Kidney epithelial cell (primary cell): ENCODE measurements around the gene IL17D. TPM values are rescaled to one million over a fixed set of nuclear protein-coding genes. Genes with fewer than 3 reads are reported as not detected.

Source experiments
- DNase-seq: peaks from one replicate; pipeline ENCODE4 v3.0.0-alpha.2; 2010; ENCODE audit warnings: low read depth
- H3K27me3 ChIP-seq: 2 replicates; pipeline ENCODE4 v1.6.0; 2011; ENCODE audit warnings: low read length; ENCODE audit not compliant: control insufficient read depth, insufficient read depth
- H3K36me3 ChIP-seq: 2 replicates; pipeline ENCODE4 v1.5.1; 2011; ENCODE audit warnings: low read length; ENCODE audit not compliant: control insufficient read depth, insufficient read depth
- H3K4me3 ChIP-seq: 2 replicates; pipeline ENCODE4 v1.5.1; 2011; ENCODE audit warnings: low read depth, mild to moderate bottlenecking, control low read depth, low read length
- CTCF ChIP-seq: IDR thresholded peaks from 2 replicates; pipeline ENCODE4 v1.5.1; 2011; ENCODE audit warnings: mild to moderate bottlenecking, moderate library complexity, low read length, control low read depth, inconsistent platforms; ENCODE audit not compliant: insufficient read depth, poor library complexity, severe bottlenecking
- total RNA-seq: library from RNA; depleted of rRNA; stranded (reverse); fragments of >200 nt; gene quantifications from 2 replicates; pipeline ENCODE4 v1.2.3, GENCODE V29; 2015

IL17D gene
- total RNA-seq, 1 donor from 2014 or later: 0.46 TPM

- Histone ChIP-seq H3K36me3 (no peaks in the 10 kb centered on the region), H3K4me3 (no peak overlapping the region), H3K27me3 (no peaks in the 10 kb centered on the region)
- no peak for DNase-seq
- no peak for TF ChIP-seq CTCF
Measured at GRCh38 chr13:20685092-20685491, 18.4 kb upstream of the IL17D start.

GRCh38 chr13:20686167-20686566 is 17.3 kb upstream of the IL17D start:
- Histone ChIP-seq H3K36me3 (no peaks in the 10 kb centered on the region), H3K4me3 (no peak overlapping the region), H3K27me3 (no peaks in the 10 kb centered on the region)
- no peak for TF ChIP-seq CTCF
- DNase-seq: no peak

GRCh38 chr13:20686863-20687579 is 16.5 kb upstream of the IL17D start:
- Histone ChIP-seq H3K36me3 (no peaks in the 10 kb centered on the region), H3K4me3 (no peak overlapping the region), H3K27me3 (no peaks in the 10 kb centered on the region)
- TF ChIP-seq CTCF: no peak
- no peak for DNase-seq

GRCh38 chr13:20689291-20689690 is 14.2 kb upstream of the IL17D start:
- DNase-seq: no peak
- Histone ChIP-seq H3K36me3 (no peaks in the 10 kb centered on the region), H3K27me3 (no peaks in the 10 kb centered on the region), H3K4me3 (no peak overlapping the region)
- no peak for TF ChIP-seq CTCF

- Histone ChIP-seq H3K4me3 (no peak overlapping the region), H3K36me3 (no peaks in the 10 kb centered on the region), H3K27me3 (no peaks in the 10 kb centered on the region)
- DNase-seq: no peak
- TF ChIP-seq CTCF: no peak
Measured at GRCh38 chr13:20691616-20692015, 11.9 kb upstream of the IL17D start.

- no peak for DNase-seq
- H3K4me3 ChIP-seq: no peak overlapping the region
- no peak for TF ChIP-seq CTCF
- no peaks in the 10 kb centered on the region for H3K36me3 ChIP-seq
- H3K27me3 ChIP-seq: no peaks in the 10 kb centered on the region
Measured at GRCh38 chr13:20696073-20696472, 7.4 kb upstream of the IL17D start.
